Measurements from ENCODE around the gene MT1H. TPM values are rescaled to one million over a fixed set of nuclear protein-coding genes. Genes with fewer than 3 reads are reported as not detected.

Gene MT1H
- total and polyA plus RNA-seq, 2 of the 13 experiments (the other 11 are each of a cell fraction or from before 2014, with no cell fraction given) = 0.60 TPM; not detected in 1

DNA sequence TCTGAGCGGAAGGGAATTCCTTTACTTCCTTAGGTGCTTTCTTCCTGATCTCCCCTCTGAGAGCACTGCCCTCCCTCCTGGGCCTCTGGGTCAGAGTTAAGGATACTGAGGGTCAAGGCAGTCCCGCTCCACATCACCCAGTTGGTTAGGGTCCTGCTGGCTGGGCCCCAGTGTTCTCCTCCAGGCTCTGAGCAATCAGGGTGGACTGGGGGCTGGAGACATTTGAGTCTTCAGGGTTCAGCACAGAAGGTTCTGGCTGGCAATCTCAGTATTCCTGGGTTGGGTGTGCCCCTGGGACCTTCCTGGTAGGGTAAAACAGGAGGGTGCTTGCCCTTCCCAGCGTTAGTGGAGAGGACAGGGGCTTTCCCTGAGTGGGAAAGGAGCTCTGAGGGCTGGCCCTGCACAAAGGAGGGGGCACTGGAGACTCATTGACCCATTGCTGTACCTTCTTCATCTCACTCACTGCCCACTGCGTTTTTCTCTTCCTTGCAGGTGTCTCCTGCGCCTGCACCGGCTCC, 36.7 kb upstream of the MT1H start:
- DNase-seq (ENCODE audit: low spot score) (no peak), FAIRE-seq (no peak), ATAC-seq (no peak)
- no peaks in the 10 kb centered on the region for H3K9me3 ChIP-seq (ENCODE audit: low read length)
- no TSS peak for BruUV-seq (replicated peaks)
- no peak overlapping the region for H3K27ac ChIP-seq (ENCODE audit: extremely low read length, insufficient read depth, low read length)
- peaks cover 24% of the 10 kb centered on the region for H3K4me1 ChIP-seq (ENCODE audit: insufficient read depth, low read length)
- intact Hi-C loops (cut with micrococcal nuclease; ENCODE audit: unreplicated experiment) (no loop called here), in situ Hi-C loops (cut with HindIII; ENCODE audit: extremely low pct_ligation_motif_present, low pct_unique_long_range_greater_than_20kb) (no loop called here)
- no peaks in the 10 kb centered on the region for H4K20me1 ChIP-seq (ENCODE audit: insufficient read depth, low read length)
- no peak for TF ChIP-seq NFYC (CRISPR knock-in tag; IDR thresholded peaks at IDR 0.05)
- no peak for TF ChIP-seq TAF1 (CRISPR knock-in tag; IDR thresholded peaks at IDR 0.05)
- TF ChIP-seq, protein P1, sequence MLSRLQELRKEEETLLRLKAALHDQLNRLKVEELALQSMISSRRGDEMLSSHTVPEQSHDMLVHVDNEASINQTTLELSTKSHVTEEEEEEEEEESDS (CRISPR knock-in tag; IDR thresholded peaks at IDR 0.05; ENCODE audit: borderline replicate concordance) = no peak
- no peak for TF ChIP-seq HNRNPK (IDR thresholded peaks at IDR 0.05; ENCODE audit: low read depth, low read length, poor library complexity, severe bottlenecking)
- TF ChIP-seq ZNF354B (CRISPR knock-in tag; IDR thresholded peaks at IDR 0.05) = no peak
- ChIA-PET POLR2A (interaction anchor here (1.2 kb wide), 1 partner anchor 25 kb away, joined by 3 read pairs; the partner anchor contains the start of gene MT2A), CTCF (ENCODE audit: low intra/inter-chr PET ratio, low total read pairs) (no interaction called here)
- no peak overlapping the region for H3K9ac ChIP-seq (ENCODE audit: insufficient read depth, low read depth, low read length)
- no peak overlapping the region for H2AFZ ChIP-seq (ENCODE audit: low read length)
- peaks cover 8 to 89% of the 10 kb centered on the region in 2 experiments; a peak in 4 of 5 replicates for H3K27me3 ChIP-seq (ENCODE audit: control insufficient read depth in 1 of 2, insufficient read depth in 2 of 2, low read length in 2 of 2)
- 63% methylated on average over 4 of the region's 6 CpGs for WGBS (ENCODE audit: low lambda C conversion rate)
- H3K4me2 ChIP-seq (ENCODE audit: low read depth, low read length) = peak overlapping the region; percentile 77; the same call in 1 of the 2 replicates
- H3K36me3 ChIP-seq (replicated peaks in 1 of 2; ENCODE audit: control insufficient read depth in 1 of 2, insufficient read depth in 2 of 2, low read length in 2 of 2) = no peaks in the 10 kb centered on the region
- peak overlapping the region in 2 of 3 experiments; percentile 54 to 73; a peak in 3 of 6 replicates for H3K4me3 ChIP-seq (replicated peaks in 1 of 3; ENCODE audit: insufficient read depth in 1 of 3, low read depth in 2 of 3, low read length in 3 of 3)
- H3K79me2 ChIP-seq (ENCODE audit: insufficient read depth, low read length) = no peaks in the 10 kb centered on the region

DNA sequence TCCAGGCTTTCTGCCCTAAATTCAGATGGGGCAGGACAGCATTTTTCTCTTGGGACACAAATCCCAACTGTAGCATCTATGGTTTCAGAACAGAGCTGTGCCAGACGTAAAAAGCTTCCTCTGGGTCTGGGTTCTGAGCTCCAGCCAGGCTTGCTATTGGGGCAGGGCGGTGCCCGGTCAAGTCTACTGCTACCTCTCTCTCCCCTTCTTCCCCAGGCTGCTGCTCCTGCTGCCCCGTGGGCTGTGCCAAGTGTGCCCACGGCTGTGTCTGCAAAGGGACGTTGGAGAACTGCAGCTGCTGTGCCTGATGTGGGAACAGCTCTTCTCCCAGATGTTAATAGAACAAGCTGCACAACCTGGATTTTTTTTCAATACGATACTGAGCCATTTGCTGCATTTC, 36.1 kb upstream of the MT1H start:
- BruUV-seq (replicated peaks) = no TSS peak
- Histone ChIP-seq H2AFZ (ENCODE audit: low read length) (no peak overlapping the region), H3K4me1 (ENCODE audit: insufficient read depth, low read length) (peaks cover 27% of the 10 kb centered on the region), H4K20me1 (ENCODE audit: insufficient read depth, low read length) (no peaks in the 10 kb centered on the region), H3K4me2 (ENCODE audit: low read depth, low read length) (no peak overlapping the region), H3K27ac (ENCODE audit: extremely low read length, insufficient read depth, low read length) (no peak overlapping the region), H3K4me3 (replicated peaks in 1 of 3; ENCODE audit: insufficient read depth in 1 of 3, low read depth in 2 of 3, low read length in 3 of 3) (no peak overlapping the region), H3K79me2 (ENCODE audit: insufficient read depth, low read length) (no peaks in the 10 kb centered on the region), H3K9ac (ENCODE audit: insufficient read depth, low read depth, low read length) (no peak overlapping the region), H3K27me3 (ENCODE audit: control insufficient read depth in 1 of 2, insufficient read depth in 2 of 2, low read length in 2 of 2) (peaks cover 10 to 93% of the 10 kb centered on the region in 2 experiments; a peak in 4 of 5 replicates), H3K9me3 (ENCODE audit: low read length) (no peaks in the 10 kb centered on the region), H3K36me3 (replicated peaks in 1 of 2; ENCODE audit: control insufficient read depth in 1 of 2, insufficient read depth in 2 of 2, low read length in 2 of 2) (no peaks in the 10 kb centered on the region)
- DNase-seq (ENCODE audit: low spot score) (no peak), FAIRE-seq (no peak), ATAC-seq (no peak)
- 36% methylated on average over 7 of the region's 7 CpGs for WGBS (ENCODE audit: low lambda C conversion rate)
- CTCF ChIA-PET (ENCODE audit: low intra/inter-chr PET ratio, low total read pairs) = no interaction called here
- POLR2A ChIA-PET = interaction anchor here (1.2 kb wide), 1 partner anchor 25 kb away, joined by 3 read pairs; the partner anchor contains the start of gene MT2A
- TF ChIP-seq SOX13 (IDR thresholded peaks at IDR 0.05) (no peak), SOX13 (CRISPR knock-in tag; conservative IDR thresholded peaks at IDR 0.05 in 1 of 2, IDR thresholded peaks at IDR 0.05 in 1 of 2) (no peak)
- TF ChIP-seq, protein P2, sequence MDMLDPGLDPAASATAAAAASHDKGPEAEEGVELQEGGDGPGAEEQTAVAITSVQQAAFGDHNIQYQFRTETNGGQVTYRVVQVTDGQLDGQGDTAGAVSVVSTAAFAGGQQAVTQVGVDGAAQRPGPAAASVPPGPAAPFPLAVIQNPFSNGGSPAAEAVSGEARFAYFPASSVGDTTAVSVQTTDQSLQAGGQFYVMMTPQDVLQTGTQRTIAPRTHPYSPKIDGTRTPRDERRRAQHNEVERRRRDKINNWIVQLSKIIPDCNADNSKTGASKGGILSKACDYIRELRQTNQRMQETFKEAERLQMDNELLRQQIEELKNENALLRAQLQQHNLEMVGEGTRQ (IDR thresholded peaks at IDR 0.05; ENCODE audit: low read depth, low read length) = no peak
- TF ChIP-seq, protein P2 (CRISPR knock-in tag; IDR thresholded peaks at IDR 0.05; ENCODE audit: borderline replicate concordance) = no peak
- in situ Hi-C loops (cut with HindIII; ENCODE audit: extremely low pct_ligation_motif_present, low pct_unique_long_range_greater_than_20kb) = no loop called here
- intact Hi-C loops (cut with micrococcal nuclease; ENCODE audit: unreplicated experiment) = no loop called here

Measured in HepG2 (cell line).